ENCODE results near the gene BBS12.

DNA sequence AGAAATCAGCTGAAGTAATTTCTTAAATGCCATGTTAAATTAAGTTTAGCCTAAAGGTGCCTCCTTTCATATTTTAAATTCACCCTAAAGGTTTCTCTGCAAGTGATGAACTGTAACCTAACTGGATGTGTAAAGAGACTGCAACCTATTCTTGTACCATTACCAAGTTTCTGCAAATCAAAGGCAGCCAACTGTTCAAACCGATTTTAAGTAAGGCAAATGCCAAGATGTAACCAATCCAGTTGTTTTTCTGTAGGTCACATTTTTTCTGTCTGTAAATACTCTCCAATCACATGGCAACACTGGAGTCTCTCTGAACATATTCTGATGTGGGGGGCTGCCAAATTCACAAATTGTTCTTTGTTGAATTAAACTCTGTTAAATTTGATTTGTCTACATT lies 51.8 kb downstream of the BBS12 start:
- TF ChIP-seq, protein P1, sequence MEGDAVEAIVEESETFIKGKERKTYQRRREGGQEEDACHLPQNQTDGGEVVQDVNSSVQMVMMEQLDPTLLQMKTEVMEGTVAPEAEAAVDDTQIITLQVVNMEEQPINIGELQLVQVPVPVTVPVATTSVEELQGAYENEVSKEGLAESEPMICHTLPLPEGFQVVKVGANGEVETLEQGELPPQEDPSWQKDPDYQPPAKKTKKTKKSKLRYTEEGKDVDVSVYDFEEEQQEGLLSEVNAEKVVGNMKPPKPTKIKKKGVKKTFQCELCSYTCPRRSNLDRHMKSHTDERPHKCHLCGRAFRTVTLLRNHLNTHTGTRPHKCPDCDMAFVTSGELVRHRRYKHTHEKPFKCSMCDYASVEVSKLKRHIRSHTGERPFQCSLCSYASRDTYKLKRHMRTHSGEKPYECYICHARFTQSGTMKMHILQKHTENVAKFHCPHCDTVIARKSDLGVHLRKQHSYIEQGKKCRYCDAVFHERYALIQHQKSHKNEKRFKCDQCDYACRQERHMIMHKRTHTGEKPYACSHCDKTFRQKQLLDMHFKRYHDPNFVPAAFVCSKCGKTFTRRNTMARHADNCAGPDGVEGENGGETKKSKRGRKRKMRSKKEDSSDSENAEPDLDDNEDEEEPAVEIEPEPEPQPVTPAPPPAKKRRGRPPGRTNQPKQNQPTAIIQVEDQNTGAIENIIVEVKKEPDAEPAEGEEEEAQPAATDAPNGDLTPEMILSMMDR (IDR thresholded peaks at IDR 0.05), result no peak
- TF ChIP-seq POLR2AphosphoS5 (IDR thresholded peaks at IDR 0.05; ENCODE audit: low read depth, low read length) (no peak), TCF7L2 (IDR thresholded peaks at IDR 0.05; ENCODE audit: low read depth, low read length) (no peak), REST (IDR thresholded peaks at IDR 0.05; ENCODE audit: insufficient read depth in 1 of 2, low read depth in 2 of 2, low read length in 1 of 2) (no peak)

All from Panc1 (cell line).